GM19438 (cell line): Measurements from ENCODE around the gene BUB1B.
"Not testable (repeated sequence)": the region's sequence is repeated elsewhere in the genome, so short reads cannot be mapped to it uniquely, and the experiment has no call there.

Experiments
- ATAC-seq: cut with Tn5 transposase; IDR thresholded peaks from one replicate; pipeline ENCODE4 v1.9.1; 2021; ENCODE audit warnings: low read depth; ENCODE audit not compliant: unreplicated experiment

The BUB1B gene

DNA sequence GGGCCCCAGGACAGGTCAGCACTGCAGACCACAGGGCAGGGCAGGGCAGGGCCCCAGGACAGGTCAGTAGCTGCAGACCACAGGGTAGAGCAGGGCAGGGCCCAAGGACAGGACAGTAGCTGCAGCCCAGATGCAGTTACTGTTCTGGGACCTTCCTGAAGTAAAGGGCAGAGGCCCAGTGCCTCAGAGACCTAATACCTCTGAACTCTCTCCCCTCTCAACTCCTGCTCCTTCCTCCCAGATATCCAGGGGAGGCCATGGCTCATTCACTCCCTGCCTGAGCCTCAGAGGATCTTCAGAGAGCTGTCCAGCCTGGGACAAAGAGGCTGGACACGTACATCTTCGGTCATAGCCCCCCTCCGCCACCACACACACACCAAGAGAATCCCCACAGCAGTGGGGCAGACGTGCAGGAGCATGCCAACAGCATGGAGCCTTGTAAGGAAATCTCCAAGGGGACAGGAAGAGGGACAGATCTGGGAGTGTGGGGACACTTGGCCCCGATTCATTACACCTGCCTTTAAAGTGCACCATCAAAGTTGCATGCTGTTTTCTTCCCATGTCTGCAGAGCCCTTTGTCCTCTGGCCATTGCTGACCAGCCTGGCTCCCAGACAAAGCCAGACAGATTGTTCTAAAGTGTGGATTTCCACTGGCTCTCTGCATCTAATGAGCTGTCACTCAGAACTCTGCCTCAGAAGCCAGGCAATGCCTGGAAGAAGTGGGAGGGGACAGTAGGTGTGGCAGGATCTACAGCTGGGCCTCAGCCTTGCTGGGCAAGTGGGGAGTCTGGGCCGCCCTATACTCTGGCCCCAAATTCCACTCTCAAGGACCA is 24.2 kb upstream of the BUB1B start:
- no peak for ATAC-seq

GRCh38 chr15:40137303-40138200 is 23.3 kb upstream of the BUB1B start:
- no peak for ATAC-seq

- ATAC-seq, result not testable (repeated sequence)
Observed at GRCh38 chr15:40138201-40138570, 22.7 kb upstream of the BUB1B start.

GRCh38 chr15:40142428-40142827 is 18.4 kb upstream of the BUB1B start:
- ATAC-seq, result no peak

GRCh38 chr15:40146037-40146436 is 14.8 kb upstream of the BUB1B start:
- no peak for ATAC-seq

GRCh38 chr15:40149339-40149738 is 11.5 kb upstream of the BUB1B start:
- no peak for ATAC-seq

DNA sequence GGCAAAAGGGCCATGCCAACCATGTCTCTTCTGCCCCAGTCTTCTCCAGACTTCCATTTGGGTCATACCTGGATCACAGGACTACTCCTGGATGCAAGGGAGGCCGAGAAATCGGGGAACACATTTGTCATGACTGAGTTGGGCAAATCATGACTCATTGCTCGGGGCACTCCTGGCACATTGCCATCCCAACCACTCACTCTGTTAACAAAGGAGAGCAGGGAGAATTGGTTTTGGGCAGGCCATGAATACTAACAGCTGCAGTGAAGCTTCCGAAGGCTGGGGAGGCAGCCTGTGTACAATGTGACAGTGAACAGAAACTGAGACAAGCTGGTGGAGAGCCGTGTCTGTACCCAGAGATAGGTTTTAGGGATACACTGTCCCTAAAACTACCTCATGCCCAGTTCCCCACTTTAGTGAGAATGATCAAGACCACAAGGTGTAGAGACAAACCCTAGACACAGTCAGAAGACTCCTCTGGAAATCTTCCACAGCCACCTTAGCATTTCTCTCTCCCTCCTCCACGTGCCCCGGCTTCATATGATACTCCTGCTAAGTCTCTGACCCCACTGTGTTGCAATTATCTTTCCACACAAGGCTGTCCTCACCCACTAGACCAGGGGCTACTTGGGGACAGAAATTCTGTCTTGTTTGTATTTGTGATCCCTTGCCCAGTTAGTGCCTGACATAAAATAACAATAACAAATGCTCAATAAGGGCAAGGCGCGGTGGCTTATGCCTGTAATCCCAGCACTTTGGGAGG is 10.5 kb upstream of the BUB1B start:
- no peak for ATAC-seq

- ATAC-seq, result no peak
Observed at GRCh38 chr15:40151499-40151898, 9.4 kb upstream of the BUB1B start.

DNA sequence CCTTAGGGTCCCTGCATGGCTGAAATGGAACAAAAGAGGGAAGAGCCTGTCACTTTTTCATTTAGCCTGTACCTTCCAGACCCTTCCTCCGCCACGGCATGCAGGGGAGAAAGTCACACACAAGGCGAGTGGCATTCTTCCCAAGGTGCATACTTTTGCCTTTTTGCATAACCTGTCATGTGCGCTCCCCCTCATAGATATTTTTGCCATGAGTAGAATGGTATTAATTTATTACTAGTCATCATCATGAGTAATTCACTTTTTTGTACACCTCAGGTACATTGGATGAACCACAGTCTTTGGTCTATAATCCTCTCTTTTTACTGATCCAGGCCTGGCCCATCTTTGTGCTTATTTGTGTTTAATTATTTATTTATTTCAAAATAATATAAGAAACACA is 8.9 kb upstream of the BUB1B start:
- no peak for ATAC-seq

DNA sequence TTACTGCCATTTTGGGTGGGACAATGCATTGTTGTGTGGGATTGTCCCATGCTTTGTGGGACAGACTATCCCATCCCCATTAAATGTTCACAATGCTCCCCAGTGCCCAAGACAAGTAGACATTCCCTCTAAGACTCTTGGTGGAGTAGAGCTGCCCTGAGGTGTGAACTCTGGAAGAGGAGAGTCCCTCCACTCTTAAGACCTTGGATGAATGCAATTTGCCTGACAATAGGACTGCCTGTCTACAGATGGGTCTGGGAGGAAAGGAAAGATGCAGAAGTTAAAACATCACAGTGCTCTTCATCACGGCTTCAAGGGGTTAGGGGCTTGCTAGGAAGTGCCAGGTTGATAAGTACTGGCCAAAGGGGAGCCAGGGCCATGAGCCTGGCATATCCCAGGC is 6.0 kb upstream of the BUB1B start:
- not testable (repeated sequence) for ATAC-seq

DNA sequence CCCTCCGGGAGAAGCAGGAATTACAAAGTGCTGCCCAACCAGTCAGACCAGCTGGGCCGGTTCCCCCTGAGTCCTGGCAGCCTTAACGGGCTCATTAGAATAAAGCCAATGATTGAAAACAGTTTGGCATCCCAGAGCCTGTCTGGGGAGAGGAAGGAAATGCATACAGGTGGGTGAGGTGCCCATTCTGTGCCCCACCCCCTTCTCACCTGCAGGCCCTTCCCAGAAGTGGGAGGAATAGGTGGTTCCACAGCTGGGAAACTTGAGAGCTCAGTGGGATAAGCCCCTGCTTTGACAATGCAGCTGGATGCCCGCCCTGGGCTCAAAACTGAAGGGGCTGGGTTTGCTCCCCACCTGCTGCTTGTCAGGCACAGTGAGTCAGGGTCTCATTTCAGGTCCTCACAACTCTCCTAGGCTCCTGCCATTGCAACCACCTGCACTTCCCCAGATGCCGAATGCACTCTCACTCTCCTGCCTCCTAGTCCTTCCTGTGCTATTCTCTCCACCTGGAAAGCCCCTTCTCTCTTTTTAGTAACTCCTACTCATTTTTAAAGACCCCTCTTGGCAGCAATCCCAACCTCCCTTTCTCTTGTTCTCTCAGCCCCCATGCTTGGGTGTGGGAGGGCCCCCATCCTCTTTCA is 5.5 kb upstream of the BUB1B start:
- ATAC-seq, result no peak

DNA sequence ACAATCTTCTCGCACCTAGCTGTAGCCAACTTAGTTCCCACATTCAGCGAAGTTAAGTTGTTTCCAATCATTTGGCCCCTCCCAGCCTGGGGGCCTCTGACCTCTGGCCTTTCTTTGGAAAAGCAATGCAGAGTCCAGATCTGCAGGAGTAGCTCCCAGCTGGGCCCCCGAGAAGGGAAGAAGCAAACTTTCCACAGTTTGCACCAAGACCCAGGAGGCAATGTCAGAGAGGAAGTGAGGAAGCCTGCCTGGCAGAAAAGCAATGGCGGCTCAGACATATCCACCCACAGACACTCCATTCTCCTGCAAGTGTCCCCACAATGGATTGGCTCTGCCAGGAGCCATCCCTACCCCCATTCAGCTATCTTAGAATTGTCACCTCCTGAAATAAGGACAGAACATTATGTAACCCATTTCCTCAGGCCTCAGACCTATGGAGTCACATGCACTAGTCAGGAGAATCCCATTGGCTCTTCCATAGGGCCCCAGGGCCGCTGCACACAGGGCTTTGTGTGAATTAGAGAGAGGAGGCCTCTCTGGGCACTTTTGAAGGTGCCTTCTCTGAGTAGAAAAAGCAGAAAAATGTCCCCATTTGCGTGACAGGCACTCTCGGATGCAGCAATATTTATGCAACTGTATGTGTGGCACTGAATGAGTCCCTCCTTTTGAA is 3.0 kb upstream of the BUB1B start:
- no peak for ATAC-seq

DNA sequence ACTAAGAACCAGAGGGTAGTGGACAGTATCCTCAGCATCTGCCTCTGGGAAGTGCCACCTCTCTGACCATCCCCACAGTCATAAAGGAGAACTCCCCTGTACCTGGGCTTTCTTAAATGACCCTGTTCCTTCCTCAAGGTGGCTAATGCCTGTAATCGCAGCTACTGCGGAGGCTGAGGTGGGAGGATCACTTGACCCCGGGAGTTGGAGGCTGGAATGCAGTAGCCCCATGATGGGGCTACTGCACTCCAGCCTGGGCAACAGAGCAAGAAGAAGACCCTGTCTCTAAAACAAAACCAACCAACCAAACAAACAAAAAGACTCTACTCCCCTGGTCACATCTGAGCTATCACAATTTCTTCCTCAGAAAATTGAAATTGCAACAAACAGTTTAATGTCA is 848 bp upstream of the BUB1B start:
- ATAC-seq, result no peak

- ATAC-seq, result no peak
Observed at GRCh38 chr15:40161693-40162391, 973 bp downstream of the BUB1B start.

GRCh38 chr15:40162552-40162951 is 1.7 kb downstream of the BUB1B start:
- ATAC-seq, result no peak

DNA sequence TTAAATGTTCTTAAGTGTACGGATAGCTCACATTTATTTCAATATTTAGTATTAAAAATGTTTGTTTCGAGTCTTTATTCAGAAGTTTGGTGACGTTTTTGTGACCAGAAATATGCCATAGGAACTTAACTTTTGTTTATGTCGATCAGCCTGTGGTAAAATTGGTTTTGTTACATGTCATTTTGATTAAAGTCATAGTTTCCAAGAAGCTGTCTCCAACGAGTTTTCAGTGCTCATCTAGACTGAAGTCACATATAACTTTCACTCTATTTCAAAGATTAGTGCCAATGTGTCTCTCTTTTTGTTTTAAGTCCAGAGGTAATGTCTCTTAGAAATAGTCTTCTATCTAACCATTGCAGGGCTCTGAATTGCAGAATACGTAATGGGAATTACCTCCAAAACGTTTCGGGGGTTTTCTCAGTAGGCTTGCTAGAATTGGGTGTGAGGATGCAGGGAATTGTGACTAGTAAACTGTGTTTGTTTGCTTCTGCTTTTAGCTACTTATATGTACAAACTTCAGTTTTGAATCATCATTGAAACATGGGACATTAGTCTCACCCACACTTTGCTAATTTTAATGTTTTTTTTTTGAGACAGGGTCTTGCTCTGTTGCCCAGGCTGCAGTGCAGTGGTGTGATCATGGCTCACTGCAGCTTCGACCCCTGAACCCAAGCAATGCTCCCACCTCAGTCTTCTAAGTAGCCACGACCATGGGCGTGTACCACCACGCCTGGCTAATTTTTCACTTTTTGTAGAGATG is 3.0 kb downstream of the BUB1B start:
- no peak for ATAC-seq

GRCh38 chr15:40167374-40167773 is 6.5 kb downstream of the BUB1B start:
- not testable (repeated sequence) for ATAC-seq

GRCh38 chr15:40175160-40175559 is 14.3 kb downstream of the BUB1B start:
- ATAC-seq, result no peak
